HG02852 (cell line): ENCODE data around the gene SYVN1.
"Not testable (repeated sequence)": the region's sequence is repeated elsewhere in the genome, so short reads cannot be mapped to it uniquely, and the experiment has no call there.

Experiments
- ATAC-seq: cut with Tn5 transposase; IDR thresholded peaks from one replicate; pipeline ENCODE4 v1.9.1; 2021; ENCODE audit warnings: mild to moderate bottlenecking, moderate library complexity; ENCODE audit not compliant: unreplicated experiment

SYVN1 gene

GRCh38 chr11:65151331-65151899 is 17.1 kb upstream of the SYVN1 start:
- no peak for ATAC-seq

- ATAC-seq: no peak
Measured at GRCh38 chr11:65150509-65151299, 16.4 kb upstream of the SYVN1 start.

- not testable (repeated sequence) for ATAC-seq
Measured at GRCh38 chr11:65150131-65150508, 15.8 kb upstream of the SYVN1 start.

- ATAC-seq: no peak
Measured at GRCh38 chr11:65148657-65149056, 14.3 kb upstream of the SYVN1 start.

- ATAC-seq: no peak
Measured at GRCh38 chr11:65147352-65148075, 13.2 kb upstream of the SYVN1 start.

- ATAC-seq: no peak
Measured at GRCh38 chr11:65141896-65142494, 7.7 kb upstream of the SYVN1 start.

- no peak for ATAC-seq
Measured at GRCh38 chr11:65136515-65137096, 2.3 kb upstream of the SYVN1 start.

GRCh38 chr11:65135633-65136145 is 1.4 kb upstream of the SYVN1 start:
- no peak for ATAC-seq

- peak; percentile 66 for ATAC-seq
Measured at GRCh38 chr11:65134952-65135632, 773 bp upstream of the SYVN1 start.

GRCh38 chr11:65133724-65134123 is 595 bp downstream of the SYVN1 start:
- ATAC-seq: no peak

GRCh38 chr11:65132988-65133700 is 1.2 kb downstream of the SYVN1 start:
- ATAC-seq: no peak

GRCh38 chr11:65132238-65132987 is 1.9 kb downstream of the SYVN1 start:
- peak; percentile 54 for ATAC-seq

GRCh38 chr11:65131895-65132237 is 2.5 kb downstream of the SYVN1 start:
- no peak for ATAC-seq

- ATAC-seq: no peak
Measured at GRCh38 chr11:65131417-65131776, 2.9 kb downstream of the SYVN1 start.

GRCh38 chr11:65130631-65131416 is 3.5 kb downstream of the SYVN1 start:
- ATAC-seq: no peak

- no peak for ATAC-seq
Measured at GRCh38 chr11:65129649-65130441, 4.5 kb downstream of the SYVN1 start.
